Testis (tissue), 3 donors: Measurements from ENCODE around the gene DNMBP. TPM values are rescaled to one million over a fixed set of nuclear protein-coding genes. Genes with fewer than 3 reads are reported as not detected.
"Not testable (repeated sequence)": the region's sequence is repeated elsewhere in the genome, so short reads cannot be mapped to it uniquely, and the experiment has no call there.

Experiments used
- DNase-seq: peaks from one replicate; pipeline ENCODE4 v3.0.0-alpha.2; 2019
- H3K27ac ChIP-seq, 2 donors: fragments of 200-600 bp; sonication (generic); one replicate each; pipeline ENCODE4 v1.5.1; 2019
- H3K27me3 ChIP-seq: fragments of 200-600 bp; sonication (generic); one replicate; pipeline ENCODE4 v1.5.1; 2019
- H3K36me3 ChIP-seq: fragments of 200-600 bp; sonication (generic); one replicate; pipeline ENCODE4 v1.5.1; 2017; ENCODE audit warnings: low read depth; ENCODE audit errors: missing control alignments
- H3K4me1 ChIP-seq: fragments of 200-600 bp; sonication (generic); one replicate; pipeline ENCODE4 v1.5.1; 2019
- H3K4me3 ChIP-seq, 2 donors: fragments of 200-600 bp; sonication (generic); one replicate each; pipeline ENCODE4 v1.5.1; 2017 to 2019
- H3K9me3 ChIP-seq: fragments of 200-600 bp; sonication (generic); one replicate; pipeline ENCODE4 v1.5.1; 2017
- CTCF ChIP-seq, 3 experiments: fragments of 450-650 bp in 2 of 3; fragments of 200-600 bp in 1 of 3; sonication (generic) in 1 of 3; IDR thresholded peaks; one replicate each; pipeline ENCODE4 v1.5.1; 2016 to 2019; ENCODE audit warnings: antibody characterized with exemption in 3 of 3, mild to moderate bottlenecking in 2 of 3, moderate library complexity in 1 of 3
- POLR2A ChIP-seq: fragments of 450-650 bp; IDR thresholded peaks from one replicate; pipeline ENCODE4 v1.6.1; 2017; ENCODE audit warnings: antibody characterized with exemption, mild to moderate bottlenecking, moderate library complexity
- WGBS, 2 donors: methylation state at CpG; one replicate each; pipeline ENCODE4 v1.1.5; 2018; 5-methylcytosine and 5-hydroxymethylcytosine counted together
- intact Hi-C: fragments of 100-400 bp; cut with DNase I; formaldehyde crosslinking; loops from one replicate; pipeline ENCODE4 v1.15.1; 2023; ENCODE audit warnings: low total_unique reads
- polyA plus RNA-seq: library from polyadenylated mRNA; stranded (reverse); fragments of 350-450 nt; fragmentation: Illumina TruSeq; extraction: RNeasy Lipid Tissue Mini Kit (QIAGEN cat#74804); gene quantifications from one replicate; pipeline ENCODE4 v1.2.3, GENCODE V29; 2014; ENCODE audit warnings: low read depth, low replicate concordance; ENCODE audit not compliant: insufficient read depth
- total RNA-seq, 2 donors: library from RNA; depleted of rRNA; stranded (reverse); fragments of >200 nt; gene quantifications; one replicate each; pipeline ENCODE4 v1.2.3, GENCODE V29; 2016

DNMBP gene
- total and polyA plus RNA-seq, 3 donors from 2014 or later: 20.8 to 36.0 (median 33.4) TPM

GRCh38 chr10:99958806-99959205, 50.9 kb downstream of the DNMBP start:
- Histone ChIP-seq H3K4me1 (peaks cover 12% of the 10 kb centered on the region), H3K27me3 (no peaks in the 10 kb centered on the region), H3K4me3 (no peak overlapping the region), H3K27ac (peak overlapping the region in 1 of 2 donors; percentile 11), H3K36me3 (no peaks in the 10 kb centered on the region), H3K9me3 (no peaks in the 10 kb centered on the region)
- DNase-seq: no peak
- intact Hi-C loops: no loop called here
- TF ChIP-seq CTCF (IDR thresholded peaks at IDR 0.05): no peak
- TF ChIP-seq POLR2A: no peak
- WGBS, 2 donors: 71 to 73% methylated on average over 6 of the region's 6 CpGs

GRCh38 chr10:99958302-99958701, 51.4 kb downstream of the DNMBP start:
- Histone ChIP-seq H3K27me3 (no peaks in the 10 kb centered on the region), H3K27ac (peak overlapping the region; percentile 11 to 31), H3K36me3 (no peaks in the 10 kb centered on the region), H3K4me3 (no peak overlapping the region), H3K4me1 (peaks cover 12% of the 10 kb centered on the region), H3K9me3 (no peaks in the 10 kb centered on the region)
- WGBS, 2 donors: 36 to 40% methylated on average over 2 of the region's 2 CpGs
- intact Hi-C loops: no loop called here
- DNase-seq: no peak
- TF ChIP-seq CTCF (IDR thresholded peaks at IDR 0.05) (no peak), POLR2A (no peak)

GRCh38 chr10:99953510-99953909, 56.2 kb downstream of the DNMBP start:
- WGBS, 2 donors: 90 to 100% methylated on average over 3 of the region's 3 CpGs
- H3K9me3 ChIP-seq, H3K27me3 ChIP-seq, H3K27ac ChIP-seq, H3K36me3 ChIP-seq, DNase-seq, intact Hi-C loops, H3K4me3 ChIP-seq: not testable (repeated sequence)
- peaks cover 12% of the 10 kb centered on the region for H3K4me1 ChIP-seq

- intact Hi-C loops: no loop called here
- no peaks in the 10 kb centered on the region for H3K9me3 ChIP-seq
- H3K27ac ChIP-seq: no peak overlapping the region
- no peaks in the 10 kb centered on the region for H3K36me3 ChIP-seq
- peaks cover 7% of the 10 kb centered on the region for H3K4me1 ChIP-seq
- WGBS, 2 donors: 92 to 98% methylated on average over 2 of the region's 2 CpGs
- TF ChIP-seq CTCF (IDR thresholded peaks at IDR 0.05) (no peak), POLR2A (no peak)
- DNase-seq: no peak
- no peak overlapping the region for H3K4me3 ChIP-seq
- no peaks in the 10 kb centered on the region for H3K27me3 ChIP-seq
These were observed 56.9 kb downstream of the DNMBP start for GRCh38 chr10:99952799-99953198.

GRCh38 chr10:99946051-99946450, 63.7 kb downstream of the DNMBP start:
- H3K4me3 ChIP-seq, DNase-seq, H3K27me3 ChIP-seq, H3K27ac ChIP-seq, H3K9me3 ChIP-seq, H3K36me3 ChIP-seq: not testable (repeated sequence)
- 82 to 88% methylated on average over 2 of the region's 2 CpGs for WGBS, 2 donors
- intact Hi-C loops: loop anchor here (5.0 kb wide), 1 partner anchor 74 kb away; no protein-coding TSS in a partner anchor
- peaks cover 34% of the 10 kb centered on the region for H3K4me1 ChIP-seq

- no peaks in the 10 kb centered on the region for H3K36me3 ChIP-seq
- H3K27ac ChIP-seq: peak overlapping the region; percentile 39 to 47
These were observed 64.5 kb downstream of the DNMBP start for GRCh38 chr10:99945263-99945662.

More at GRCh38 chr10:99945263-99945662, 64.5 kb downstream of the DNMBP start:
- peak; percentile 70 for DNase-seq
- intact Hi-C loops: loop anchor here (5.0 kb wide), 1 partner anchor 73 kb away; no protein-coding TSS in a partner anchor
- Histone ChIP-seq H3K27me3 (no peaks in the 10 kb centered on the region), H3K4me3 (no peak overlapping the region), H3K4me1 (peaks cover 34% of the 10 kb centered on the region), H3K9me3 (no peaks in the 10 kb centered on the region)
- WGBS, 2 donors: 25 to 58% methylated on average over 4 of the region's 4 CpGs
- TF ChIP-seq CTCF (IDR thresholded peaks at IDR 0.05) (no peak), POLR2A (no peak)
